CD4-positive, alpha-beta T cell treated with Interferon gamma for 1 hour (primary cell): Measurements from ENCODE around the gene SEMA6D.

Experiments
- DNase-seq: peaks from one replicate; pipeline ENCODE4 v3.0.0-alpha.2; 2020

The SEMA6D gene

GRCh38 chr15:47792231-47792630 lies 74.9 kb downstream of the SEMA6D start:
- DNase-seq = no peak

- DNase-seq = no peak
Observed at GRCh38 chr15:47794252-47794914, 77.1 kb downstream of the SEMA6D start.

- DNase-seq = no peak
Observed at GRCh38 chr15:47795864-47796263, 78.6 kb downstream of the SEMA6D start.

DNA sequence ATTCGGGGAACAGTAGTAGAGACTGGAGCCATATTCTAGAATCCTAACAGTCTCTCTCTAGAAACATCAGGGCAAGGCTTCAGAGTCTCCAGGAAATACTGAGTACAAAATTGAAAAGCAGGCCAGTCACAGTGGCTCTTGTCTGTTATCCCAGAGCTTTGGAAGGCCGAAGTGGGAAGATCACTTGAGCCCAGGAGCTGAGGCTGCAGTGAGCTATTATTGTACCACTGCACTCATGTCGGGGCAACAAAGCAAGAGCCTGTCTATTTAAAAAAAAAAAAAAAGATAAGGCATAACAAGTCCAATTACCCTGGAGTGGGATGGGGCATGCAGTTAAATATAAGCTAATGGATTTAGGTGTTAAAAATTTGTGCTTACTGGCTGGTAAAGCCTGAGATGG lies 79.0 kb downstream of the SEMA6D start:
- no peak for DNase-seq

- no peak for DNase-seq
Observed at GRCh38 chr15:47796830-47797229, 79.5 kb downstream of the SEMA6D start.

GRCh38 chr15:47801522-47801921 lies 84.2 kb downstream of the SEMA6D start:
- DNase-seq = no peak

- no peak for DNase-seq
Observed at GRCh38 chr15:47802216-47802615, 84.9 kb downstream of the SEMA6D start.

GRCh38 chr15:47803767-47804166 lies 86.5 kb downstream of the SEMA6D start:
- no peak for DNase-seq

DNA sequence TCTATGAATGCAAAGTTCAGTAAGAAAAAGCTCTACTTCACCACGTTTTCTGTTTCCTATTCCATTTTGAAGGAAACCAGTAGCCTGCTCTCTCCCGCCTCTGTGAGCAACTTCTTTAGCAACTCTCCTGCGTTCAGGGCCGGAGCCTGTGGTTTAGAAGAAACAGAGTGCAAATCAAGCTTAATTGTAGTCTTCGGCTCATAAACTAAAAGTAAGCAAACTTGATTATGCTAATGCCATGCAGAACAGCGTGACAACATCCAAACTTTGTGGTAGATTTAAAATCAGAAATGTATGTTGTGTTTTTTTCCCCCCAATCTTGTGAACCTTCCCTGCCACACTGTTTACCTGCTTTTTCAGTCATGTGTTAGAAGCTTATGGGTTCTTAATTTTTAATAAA lies 87.4 kb downstream of the SEMA6D start:
- DNase-seq = no peak

DNA sequence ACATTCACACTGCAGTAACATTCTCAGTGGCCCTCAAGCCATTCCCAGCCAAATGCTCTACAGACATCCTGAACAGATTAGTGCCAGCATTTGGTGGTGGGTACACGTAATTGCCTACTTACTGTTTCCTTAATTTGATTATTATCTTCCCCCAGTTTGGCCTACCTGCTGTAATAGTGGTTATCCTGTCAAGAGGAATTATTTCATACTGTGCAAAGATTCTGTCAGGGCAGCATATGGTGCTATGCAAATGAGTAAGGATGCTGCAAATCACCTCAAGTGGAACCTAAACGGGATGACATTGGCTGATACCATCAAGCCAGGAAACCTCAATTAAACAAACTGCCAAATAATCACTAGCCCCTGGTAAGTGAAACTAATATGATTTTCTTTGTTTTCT lies 88.7 kb downstream of the SEMA6D start:
- DNase-seq = no peak

GRCh38 chr15:47811172-47811571 lies 93.9 kb downstream of the SEMA6D start:
- DNase-seq = no peak

DNA sequence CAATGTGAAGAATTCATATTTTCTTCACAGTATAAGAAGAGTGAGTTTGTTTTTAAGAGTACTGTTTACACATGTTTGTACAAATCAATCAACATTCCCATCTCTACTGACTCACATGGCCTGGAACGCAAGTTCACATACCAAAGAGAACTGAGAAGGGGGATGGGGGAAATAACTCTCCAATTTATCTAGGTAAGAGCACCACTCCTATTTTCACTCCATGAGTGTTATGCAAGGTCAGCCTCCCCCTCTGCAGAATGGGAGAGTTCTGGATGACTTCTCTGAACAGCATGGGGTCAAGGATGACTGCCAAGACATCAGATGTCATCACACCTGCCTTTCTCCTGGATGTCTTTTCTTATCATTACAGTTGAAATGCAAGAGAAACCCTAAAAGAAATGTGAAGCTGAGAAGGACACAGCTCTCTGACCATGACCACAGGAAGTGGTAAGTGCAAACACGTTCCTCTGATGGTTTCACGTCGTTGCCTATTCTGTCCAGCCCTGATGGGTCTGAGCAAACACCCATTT lies 95.2 kb downstream of the SEMA6D start:
- DNase-seq = no peak

- no peak for DNase-seq
Observed at GRCh38 chr15:47813748-47814384, 96.6 kb downstream of the SEMA6D start.

- no peak for DNase-seq
Observed at GRCh38 chr15:47814620-47815019, 97.3 kb downstream of the SEMA6D start.

DNA sequence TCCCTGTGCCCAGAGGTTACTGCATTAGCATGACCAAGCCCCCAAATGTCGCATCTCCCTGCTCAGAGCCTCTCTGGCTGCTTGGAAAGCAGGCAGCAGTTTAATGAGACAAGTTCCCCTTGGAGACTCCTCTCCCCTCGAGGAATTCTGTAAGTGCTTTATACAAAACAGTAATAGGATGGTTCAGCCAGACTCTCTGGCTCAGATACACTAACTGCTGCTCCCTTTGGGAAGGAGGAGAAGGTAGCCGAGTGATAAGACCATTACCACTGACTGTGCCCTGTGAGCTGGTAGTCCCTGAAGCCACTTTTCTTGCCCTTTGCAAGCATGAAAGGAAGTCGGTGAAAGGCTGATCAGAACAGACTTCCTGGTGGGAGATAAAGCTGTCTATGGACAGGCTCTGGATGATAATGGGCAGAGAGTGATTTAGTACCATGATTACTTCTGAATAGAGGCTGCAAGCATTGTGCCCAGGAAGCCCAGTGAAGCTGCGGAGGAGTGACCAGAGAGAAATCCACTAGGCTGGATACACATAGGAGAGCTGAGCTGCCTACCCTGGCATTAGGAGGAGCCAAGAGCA lies 100.8 kb downstream of the SEMA6D start:
- no peak for DNase-seq

GRCh38 chr15:47819158-47819557 lies 101.9 kb downstream of the SEMA6D start:
- DNase-seq = no peak

- no peak for DNase-seq
Observed at GRCh38 chr15:47820057-47820746, 102.9 kb downstream of the SEMA6D start.

GRCh38 chr15:47820747-47821319 lies 103.5 kb downstream of the SEMA6D start:
- DNase-seq = no peak

DNA sequence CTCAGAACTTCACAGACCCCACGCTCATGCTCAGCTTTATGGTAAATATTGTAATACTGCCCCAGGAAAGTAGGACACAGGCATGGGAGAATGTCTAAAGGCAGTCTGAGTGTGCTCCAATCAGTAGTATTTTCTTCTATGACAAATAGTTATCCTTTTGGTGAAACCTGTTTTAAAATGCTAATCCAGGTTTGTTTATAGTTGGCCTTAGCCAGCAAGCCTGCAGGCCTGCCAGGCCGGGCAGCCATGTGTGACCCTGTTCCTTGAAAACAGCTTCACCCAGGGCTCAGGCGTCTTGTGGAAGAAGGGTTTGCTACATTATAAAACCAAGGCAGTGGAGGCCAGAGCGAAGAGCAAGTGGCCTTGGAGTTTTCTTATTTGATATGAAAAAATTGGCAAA lies 104.7 kb downstream of the SEMA6D start:
- no peak for DNase-seq
